HEK293T (cell line): Measurements from ENCODE around the gene BPHL.
"Not testable (repeated sequence)": the region's sequence is repeated elsewhere in the genome, so short reads cannot be mapped to it uniquely, and the experiment has no call there.

ENCODE experiments used
- CTCF ChIA-PET: fragments of 350-600 bp; formaldehyde crosslinking; extraction: SDS; loops from one replicate; lab custom pipeline; 2021; ENCODE audit warnings: antibody characterized with exemption, inconsistent platforms; lab: Yijun Ruan, JAX
- POLR2A ChIA-PET: fragments of 350-600 bp; formaldehyde crosslinking; extraction: SDS; loops from one replicate; lab custom pipeline; 2020; ENCODE audit warnings: antibody characterized with exemption, inconsistent platforms; lab: Yijun Ruan, JAX
- DNase-seq: peaks from one replicate; pipeline ENCODE4 v3.0.0; 2012; ENCODE audit warnings: mixed read lengths; ENCODE audit errors: extremely low spot score
- ARNT ChIP-seq: fragments of 450-650 bp; IDR thresholded peaks from 2 replicates; pipeline ENCODE4 v1.6.1; 2017; ENCODE audit warnings: mild to moderate bottlenecking
- BHLHE40 ChIP-seq: fragments of 450-650 bp; IDR thresholded peaks from 2 replicates; pipeline ENCODE4 v1.6.1; 2016; ENCODE audit warnings: mild to moderate bottlenecking, moderate library complexity, borderline replicate concordance
- CTBP1 ChIP-seq: fragments of 450-650 bp; IDR thresholded peaks from 2 replicates; pipeline ENCODE4 v1.6.1; 2016; ENCODE audit warnings: borderline replicate concordance
- ELF4 ChIP-seq: fragments of 450-650 bp; IDR thresholded peaks from 2 replicates; pipeline ENCODE4 v1.6.1; 2017; ENCODE audit warnings: antibody characterized with exemption
- FOXA1 ChIP-seq: fragments of 450-650 bp; IDR thresholded peaks from 2 replicates; pipeline ENCODE4 v1.6.1; 2016; ENCODE audit warnings: mild to moderate bottlenecking
- FOXK2 ChIP-seq: fragments of 450-650 bp; IDR thresholded peaks from 2 replicates; pipeline ENCODE4 v1.6.1; 2016; ENCODE audit warnings: mild to moderate bottlenecking
- FOXM1 ChIP-seq: fragments of 450-650 bp; IDR thresholded peaks from 2 replicates; pipeline ENCODE4 v1.6.1; 2017; ENCODE audit warnings: mild to moderate bottlenecking, borderline replicate concordance
- HDGF ChIP-seq: fragments of 450-650 bp; IDR thresholded peaks from 2 replicates; pipeline ENCODE4 v1.6.1; 2017; ENCODE audit warnings: antibody characterized with exemption, borderline replicate concordance
- L3MBTL2 ChIP-seq: fragments of 450-650 bp; conservative IDR thresholded peaks from 2 replicates; pipeline ENCODE4 v1.6.1; 2016; ENCODE audit warnings: mild to moderate bottlenecking
- LEF1 ChIP-seq: fragments of 450-650 bp; IDR thresholded peaks from 2 replicates; pipeline ENCODE4 v1.6.1; 2017; ENCODE audit warnings: mild to moderate bottlenecking, borderline replicate concordance
- NFRKB ChIP-seq: fragments of 450-650 bp; IDR thresholded peaks from 2 replicates; pipeline ENCODE4 v1.6.1; 2016; ENCODE audit warnings: mild to moderate bottlenecking, moderate library complexity
- SP1 ChIP-seq: fragments of 450-650 bp; IDR thresholded peaks from 2 replicates; pipeline ENCODE4 v1.6.1; 2017
- SUZ12 ChIP-seq: fragments of 450-650 bp; IDR thresholded peaks from 2 replicates; pipeline ENCODE4 v1.6.1; 2016; ENCODE audit warnings: mild to moderate bottlenecking
- TARDBP ChIP-seq: fragments of 450-650 bp; IDR thresholded peaks from 2 replicates; pipeline ENCODE4 v1.6.1; 2016
- ZNF384 ChIP-seq: fragments of 450-650 bp; IDR thresholded peaks from 2 replicates; pipeline ENCODE4 v1.6.1; 2016
- TF ChIP-seq, protein P1 (sequence below): fragments of 450-650 bp; IDR thresholded peaks from 2 replicates; pipeline ENCODE4 v1.6.1; 2016

Gene BPHL

DNA sequence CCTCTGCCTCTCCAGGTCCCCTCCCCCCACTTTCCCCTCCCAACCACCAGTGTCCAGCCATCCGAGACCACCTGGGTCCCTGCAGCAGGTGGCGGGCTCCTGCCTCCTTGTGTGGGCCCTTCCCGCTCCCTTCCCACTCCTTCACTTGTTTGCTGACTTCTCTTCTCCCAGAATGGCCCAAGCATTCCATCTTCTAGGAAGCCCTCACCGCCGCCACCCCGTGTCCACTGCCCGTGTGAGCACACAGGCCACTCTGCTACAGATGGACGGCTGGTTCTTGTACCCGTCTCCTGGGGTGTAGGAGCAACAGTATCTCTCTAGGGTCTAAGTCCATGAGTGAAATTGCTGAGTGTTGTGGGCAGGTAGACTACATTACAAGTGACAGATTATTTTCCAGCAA lies 15.0 kb downstream of the BPHL start:
- ChIA-PET CTCF (no interaction called here), POLR2A (no interaction called here)
- TF ChIP-seq HDGF (no peak), FOXM1 (no peak), FOXA1 (no peak), ELF4 (no peak), BHLHE40 (no peak), SUZ12 (no peak), CTBP1 (no peak), FOXK2 (no peak), ZNF384 (no peak), L3MBTL2 (no peak)
- DNase-seq: no peak

DNA sequence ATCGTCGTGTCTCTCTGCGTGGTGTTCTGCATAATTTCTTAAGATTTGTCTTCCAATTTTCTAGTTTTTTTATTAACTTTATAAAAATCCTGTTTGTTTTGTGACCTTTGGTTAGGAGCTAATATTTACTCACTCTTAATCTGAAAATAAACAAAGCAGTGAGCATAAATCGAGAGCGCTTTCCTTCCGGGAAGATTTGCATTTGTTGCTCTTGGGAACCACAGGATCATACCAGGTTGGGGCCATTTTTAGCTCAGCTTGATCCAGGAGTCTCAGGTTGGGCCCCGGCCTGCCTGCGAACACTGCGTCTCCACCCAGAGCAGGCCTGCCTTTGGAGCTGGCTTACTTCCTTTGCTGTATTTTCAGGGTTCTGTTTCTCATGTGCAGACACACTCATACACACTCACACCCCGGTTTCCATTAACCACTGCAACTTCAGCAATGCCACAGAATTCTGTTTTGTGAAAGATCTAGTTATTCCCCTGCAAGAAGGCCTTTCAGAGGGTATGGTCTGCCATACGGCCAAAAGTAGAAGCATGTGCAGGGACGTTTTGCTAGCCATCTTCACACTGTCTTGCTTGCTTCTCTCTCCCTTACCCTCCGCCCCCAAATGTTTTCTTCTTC lies 17.3 kb downstream of the BPHL start:
- TF ChIP-seq ELF4 (no peak), L3MBTL2 (no peak), CTBP1 (no peak)
- ChIA-PET CTCF (no interaction called here), POLR2A (no interaction called here)
- no peak for DNase-seq

DNA sequence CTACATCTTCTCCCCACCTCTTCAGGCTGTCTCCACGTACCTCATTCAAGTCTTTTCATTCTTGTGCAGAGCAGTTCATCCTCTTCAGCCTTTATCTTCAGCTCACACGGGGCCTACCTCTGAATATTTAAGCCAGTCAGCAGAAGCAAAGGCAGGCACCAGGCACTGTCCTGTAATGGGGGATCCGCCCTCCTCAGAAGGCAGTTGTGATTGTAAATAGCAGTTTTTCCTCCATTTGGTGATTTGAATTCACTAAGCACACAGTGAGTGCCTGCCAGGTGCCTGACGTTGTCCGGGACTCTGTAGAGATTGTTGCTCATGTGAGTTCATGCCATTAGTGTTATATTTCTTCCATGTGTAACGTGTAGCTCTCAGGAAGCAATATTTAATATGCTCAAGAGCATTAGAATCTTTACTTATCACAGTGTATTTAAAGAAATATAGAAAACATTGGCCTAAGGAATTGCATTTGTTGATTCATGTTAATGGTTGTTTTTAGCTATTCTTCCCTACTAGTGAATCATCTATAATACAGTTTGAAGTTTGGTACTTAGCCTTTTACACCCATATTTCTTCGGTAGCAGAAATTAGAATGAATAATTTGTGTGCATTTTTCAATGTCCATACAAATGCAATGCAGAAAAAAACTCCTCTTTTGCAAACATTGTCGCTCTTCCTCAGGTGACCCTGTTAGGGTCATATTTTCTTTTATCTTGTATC lies 17.9 kb downstream of the BPHL start:
- ChIA-PET POLR2A (no interaction called here), CTCF (no interaction called here)
- TF ChIP-seq ELF4 (no peak), FOXM1 (no peak), ZNF384 (no peak), FOXK2 (no peak), ARNT (no peak), SUZ12 (no peak), TARDBP (no peak), HDGF (no peak), SP1 (no peak), FOXA1 (no peak), NFRKB (no peak), CTBP1 (no peak), L3MBTL2 (no peak), LEF1 (no peak), BHLHE40 (no peak)
- TF ChIP-seq, protein P1, sequence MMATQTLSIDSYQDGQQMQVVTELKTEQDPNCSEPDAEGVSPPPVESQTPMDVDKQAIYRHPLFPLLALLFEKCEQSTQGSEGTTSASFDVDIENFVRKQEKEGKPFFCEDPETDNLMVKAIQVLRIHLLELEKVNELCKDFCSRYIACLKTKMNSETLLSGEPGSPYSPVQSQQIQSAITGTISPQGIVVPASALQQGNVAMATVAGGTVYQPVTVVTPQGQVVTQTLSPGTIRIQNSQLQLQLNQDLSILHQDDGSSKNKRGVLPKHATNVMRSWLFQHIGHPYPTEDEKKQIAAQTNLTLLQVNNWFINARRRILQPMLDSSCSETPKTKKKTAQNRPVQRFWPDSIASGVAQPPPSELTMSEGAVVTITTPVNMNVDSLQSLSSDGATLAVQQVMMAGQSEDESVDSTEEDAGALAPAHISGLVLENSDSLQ: no peak
- DNase-seq: no peak

DNA sequence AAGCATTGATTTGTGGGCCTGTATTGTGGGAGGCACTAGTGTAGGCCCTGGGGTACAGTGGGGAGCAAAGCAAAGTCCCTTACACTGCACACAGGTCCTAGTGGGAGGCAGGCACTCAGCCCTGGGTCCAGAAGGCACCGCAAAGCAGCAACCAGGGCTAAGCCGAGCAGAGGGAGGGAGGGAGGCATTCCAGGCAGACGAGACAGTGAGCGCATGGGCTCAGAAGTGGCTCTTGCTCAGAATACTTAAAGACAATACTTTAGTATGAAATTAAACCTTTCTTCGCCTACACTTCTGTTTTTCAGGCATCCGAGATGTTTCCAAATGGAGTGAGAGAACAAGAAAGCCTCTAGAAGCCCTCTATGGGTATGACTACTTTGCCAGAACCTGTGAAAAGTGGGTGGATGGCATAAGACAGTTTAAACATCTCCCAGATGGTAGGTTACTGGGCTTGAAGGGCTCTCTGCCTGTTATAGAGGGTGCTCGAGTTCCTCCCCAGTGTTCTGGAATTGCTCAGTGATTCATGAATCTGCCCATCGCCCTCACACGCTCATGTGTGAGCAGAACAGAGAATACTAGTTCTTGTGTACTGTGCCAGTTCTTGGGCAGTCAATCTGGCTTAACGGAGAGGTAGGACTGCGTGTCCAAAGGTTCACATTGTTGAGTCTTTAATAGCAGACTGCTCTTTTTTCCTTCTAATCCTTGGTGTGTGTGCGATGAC lies 18.7 kb downstream of the BPHL start:
- CTCF ChIA-PET: no interaction called here
- no peak for DNase-seq
- TF ChIP-seq SP1 (no peak), SUZ12 (no peak), FOXM1 (no peak)
- TF ChIP-seq, protein P1: no peak
- POLR2A ChIA-PET: no interaction called here

DNA sequence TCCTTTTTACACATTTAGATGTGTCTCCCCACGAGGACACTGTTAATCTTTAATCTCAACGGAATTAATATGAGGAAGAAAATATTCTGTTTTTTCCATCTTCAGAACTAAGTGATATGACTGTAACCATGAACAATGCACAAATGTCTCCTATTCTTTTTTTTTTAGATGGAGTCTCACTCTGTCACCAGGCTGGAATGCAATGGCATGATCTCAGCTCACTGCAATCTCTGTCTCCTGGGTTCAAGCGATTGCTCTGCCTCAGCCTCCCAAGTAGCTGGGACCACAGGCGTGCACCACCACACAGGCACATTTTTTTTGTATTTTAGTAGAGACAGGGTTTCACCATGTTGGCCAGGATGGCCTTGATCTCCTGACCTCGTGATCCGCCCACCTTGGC lies 19.4 kb downstream of the BPHL start:
- CTCF ChIA-PET, POLR2A ChIA-PET, DNase-seq: not testable (repeated sequence)

DNA sequence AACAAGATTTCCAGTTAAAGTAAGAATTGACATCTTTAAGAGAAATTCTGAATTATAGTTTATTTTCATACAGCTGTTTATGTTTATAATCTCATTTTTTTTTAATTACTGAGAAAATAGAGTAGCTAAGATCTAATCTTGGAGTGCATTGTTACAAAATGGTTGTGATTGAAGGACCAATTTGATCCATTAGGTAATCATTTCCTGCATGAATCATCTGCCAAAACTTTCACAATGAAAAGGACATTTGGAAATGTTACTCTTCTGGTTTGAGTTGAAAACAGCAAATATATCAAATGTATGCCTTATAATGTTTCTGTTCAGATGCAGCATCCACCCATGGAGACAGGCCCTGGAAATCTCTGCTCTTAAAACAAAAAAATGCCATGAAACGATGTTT lies 19.8 kb downstream of the BPHL start:
- ChIA-PET POLR2A (no interaction called here), CTCF (no interaction called here)

More for the DNA sequence above, 19.8 kb downstream of the BPHL start:
- TF ChIP-seq L3MBTL2: no peak
- TF ChIP-seq TARDBP: no peak
- no peak for TF ChIP-seq FOXK2
- no peak for TF ChIP-seq ARNT
- TF ChIP-seq BHLHE40: no peak
- no peak for TF ChIP-seq NFRKB
- no peak for TF ChIP-seq SUZ12
- TF ChIP-seq HDGF: no peak
- TF ChIP-seq SP1: no peak
- TF ChIP-seq ZNF384: no peak
- TF ChIP-seq, protein P1: no peak
- TF ChIP-seq ELF4: no peak
- TF ChIP-seq LEF1: no peak
- no peak for TF ChIP-seq FOXM1
- TF ChIP-seq FOXA1: no peak
- no peak for TF ChIP-seq CTBP1
- DNase-seq: no peak
